Fibroblast of lung (primary cell): ENCODE data around the gene PTPRS. TPM values are rescaled to one million over a fixed set of nuclear protein-coding genes. Genes with fewer than 3 reads are reported as not detected.

Experiments used
- DNase-seq, 2 donors: peaks; one replicate each; pipeline versions ENCODE4 v3.0.0 to v3.0.0-alpha.2; 2010; ENCODE audit warnings: low read depth in 2 of 2
- H2AFZ ChIP-seq: 2 replicates; pipeline ENCODE4 v1.5.1; 2012; ENCODE audit warnings: low read length, control low read depth, inconsistent platforms
- H3K27ac ChIP-seq: 2 replicates; pipeline ENCODE4 v1.5.1; 2011; ENCODE audit warnings: low read length, control low read depth; ENCODE audit not compliant: insufficient read depth
- H3K27me3 ChIP-seq: 2 replicates; pipeline ENCODE4 v1.5.1; 2011; ENCODE audit warnings: mild to moderate bottlenecking, low read length; ENCODE audit not compliant: control insufficient read depth, insufficient read depth
- H3K36me3 ChIP-seq: 2 replicates; pipeline ENCODE4 v1.5.1; 2011; ENCODE audit warnings: low read length; ENCODE audit not compliant: control insufficient read depth, insufficient read depth
- H3K4me1 ChIP-seq: 2 replicates; pipeline ENCODE4 v1.5.1; 2011; ENCODE audit warnings: low read length; ENCODE audit not compliant: control insufficient read depth, insufficient read depth; ENCODE audit errors: extremely low read depth
- H3K4me2 ChIP-seq: 2 replicates; pipeline ENCODE4 v1.5.1; 2011; ENCODE audit warnings: low read length, control low read depth; ENCODE audit not compliant: insufficient read depth; ENCODE audit errors: extremely low read depth
- H3K4me3 ChIP-seq, 4 experiments: fragments of 200-600 bp in 1 of 4; sonication (generic) in 1 of 4; replicated peaks in 1 of 4; 2 replicates each; pipeline ENCODE4 v1.5.1; 2011 to 2016; ENCODE audit warnings: low read length in 4 of 4, low read depth in 3 of 4, mild to moderate bottlenecking in 3 of 4, control low read depth in 2 of 4, inconsistent platforms in 1 of 4, mixed read lengths in 1 of 4; ENCODE audit not compliant: insufficient read depth in 1 of 4; ENCODE audit errors: control extremely low read depth in 1 of 4
- H3K79me2 ChIP-seq: 2 replicates; pipeline ENCODE4 v1.5.1; 2012; ENCODE audit warnings: mild to moderate bottlenecking, low read length, inconsistent platforms; ENCODE audit not compliant: control insufficient read depth, insufficient read depth
- H3K9ac ChIP-seq: 2 replicates; pipeline ENCODE4 v1.5.1; 2011; ENCODE audit warnings: mild to moderate bottlenecking, low read length, control low read depth; ENCODE audit not compliant: insufficient read depth
- H3K9me3 ChIP-seq: 2 replicates; pipeline ENCODE4 v1.5.1; 2012; ENCODE audit warnings: low read depth, low read length; ENCODE audit not compliant: control insufficient read depth, insufficient read depth
- H4K20me1 ChIP-seq: 2 replicates; pipeline ENCODE4 v1.5.1; 2011; ENCODE audit warnings: low read length; ENCODE audit not compliant: control insufficient read depth, insufficient read depth; ENCODE audit errors: extremely low read depth
- EZH2 ChIP-seq: IDR thresholded peaks from 2 replicates; pipeline ENCODE4 v1.5.1; 2012; ENCODE audit warnings: low read length, control low read depth, mild to moderate bottlenecking; ENCODE audit errors: missing control alignments
- polyA plus RNA-seq, 2 donors: library from polyadenylated mRNA; depleted of rRNA in 1 of 2; stranded (reverse) in 1 of 2; unstranded in 1 of 2; fragments of >200 nt; gene quantifications; 2 replicates each; pipeline ENCODE4 v1.2.1, GENCODE V29; 2011 to 2012; ENCODE audit warnings: missing spikeins in 1 of 2
- total RNA-seq: library from RNA; depleted of rRNA; stranded (reverse); fragments of >200 nt; gene quantifications from 2 replicates; pipeline ENCODE4 v1.2.1, GENCODE V29; 2014
- TF ChIP-seq, protein P1 (sequence below), 2 donors: IDR thresholded peaks in 1 of 2; conservative IDR thresholded peaks in 1 of 2; 1 replicate in 1 of 2; 2 replicates in 1 of 2; pipeline ENCODE4 v1.5.1; 2011 to 2012; ENCODE audit warnings: low read length in 2 of 2, control low read depth in 1 of 2, inconsistent platforms in 1 of 2, low read depth in 1 of 2, mild to moderate bottlenecking in 1 of 2

Gene PTPRS
- total and polyA plus RNA-seq, 2 donors (not counting 1 experiment from before 2014, with no cell fraction given), result 27.9 to 136 TPM

DNA sequence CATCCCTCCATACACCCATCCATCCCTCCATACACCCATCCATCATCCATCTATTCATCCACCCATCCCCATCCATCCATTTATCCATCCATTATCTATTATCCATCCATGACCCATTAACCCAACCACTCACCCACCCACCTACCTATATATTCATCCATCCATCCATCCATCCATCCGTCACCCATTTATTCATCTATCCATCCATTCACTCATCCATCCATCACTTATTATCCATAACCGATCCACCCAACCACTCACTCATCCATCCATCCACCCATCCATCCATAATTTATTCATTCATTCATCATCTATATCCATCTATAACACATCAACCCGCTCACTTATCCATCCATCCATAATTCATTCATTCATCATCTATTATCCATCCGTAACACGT is 28.7 kb upstream of the PTPRS start:
- Histone ChIP-seq H3K36me3 (no peaks in the 10 kb centered on the region), H4K20me1 (no peaks in the 10 kb centered on the region), H3K9me3 (no peaks in the 10 kb centered on the region), H3K4me2 (no peak overlapping the region), H3K79me2 (no peaks in the 10 kb centered on the region), H3K4me1 (no peaks in the 10 kb centered on the region), H3K27ac (no peak overlapping the region), H3K4me3 (no peak overlapping the region), H2AFZ (no peak overlapping the region), H3K27me3 (no peaks in the 10 kb centered on the region), H3K9ac (no peak overlapping the region)
- TF ChIP-seq, protein P1, sequence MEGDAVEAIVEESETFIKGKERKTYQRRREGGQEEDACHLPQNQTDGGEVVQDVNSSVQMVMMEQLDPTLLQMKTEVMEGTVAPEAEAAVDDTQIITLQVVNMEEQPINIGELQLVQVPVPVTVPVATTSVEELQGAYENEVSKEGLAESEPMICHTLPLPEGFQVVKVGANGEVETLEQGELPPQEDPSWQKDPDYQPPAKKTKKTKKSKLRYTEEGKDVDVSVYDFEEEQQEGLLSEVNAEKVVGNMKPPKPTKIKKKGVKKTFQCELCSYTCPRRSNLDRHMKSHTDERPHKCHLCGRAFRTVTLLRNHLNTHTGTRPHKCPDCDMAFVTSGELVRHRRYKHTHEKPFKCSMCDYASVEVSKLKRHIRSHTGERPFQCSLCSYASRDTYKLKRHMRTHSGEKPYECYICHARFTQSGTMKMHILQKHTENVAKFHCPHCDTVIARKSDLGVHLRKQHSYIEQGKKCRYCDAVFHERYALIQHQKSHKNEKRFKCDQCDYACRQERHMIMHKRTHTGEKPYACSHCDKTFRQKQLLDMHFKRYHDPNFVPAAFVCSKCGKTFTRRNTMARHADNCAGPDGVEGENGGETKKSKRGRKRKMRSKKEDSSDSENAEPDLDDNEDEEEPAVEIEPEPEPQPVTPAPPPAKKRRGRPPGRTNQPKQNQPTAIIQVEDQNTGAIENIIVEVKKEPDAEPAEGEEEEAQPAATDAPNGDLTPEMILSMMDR (conservative IDR thresholded peaks at IDR 0.05 in 1 of 2, IDR thresholded peaks at IDR 0.05 in 1 of 2; ENCODE audit: low read depth in 1 of 2, low read length in 2 of 2), result no peak
- TF ChIP-seq EZH2, result no peak
- DNase-seq, result no peak

DNA sequence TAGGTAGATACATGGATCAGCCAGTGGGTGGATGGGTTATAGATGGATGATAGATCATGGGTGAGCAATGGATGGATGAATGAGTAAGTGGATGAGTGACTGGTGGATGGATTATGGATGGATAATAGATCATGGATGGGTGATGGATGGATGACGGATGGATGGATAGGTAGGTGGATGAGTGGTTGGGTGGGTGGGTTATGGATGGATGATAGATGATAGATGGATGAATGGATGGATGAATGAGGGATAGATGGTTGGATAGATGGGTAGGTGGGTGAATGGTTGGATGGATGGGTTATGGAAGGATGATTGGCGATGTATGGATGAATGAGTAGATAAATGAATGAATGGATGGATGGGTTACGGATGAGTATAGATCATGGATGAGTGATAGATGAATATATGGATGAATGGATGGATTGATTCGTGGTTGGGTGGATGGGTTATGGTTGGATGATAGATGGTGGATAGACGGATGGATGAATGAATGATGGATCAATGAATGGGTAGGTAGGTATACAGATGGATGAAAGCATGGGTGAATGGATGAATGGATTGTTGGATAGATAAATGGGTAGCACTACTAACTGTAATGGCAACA is 27.0 kb upstream of the PTPRS start:
- H3K4me2 ChIP-seq, result no peak overlapping the region
- no peaks in the 10 kb centered on the region for H3K79me2 ChIP-seq
- H4K20me1 ChIP-seq, result no peaks in the 10 kb centered on the region
- H3K4me1 ChIP-seq, result no peaks in the 10 kb centered on the region
- no peaks in the 10 kb centered on the region for H3K36me3 ChIP-seq
- no peak overlapping the region for H2AFZ ChIP-seq
- H3K9ac ChIP-seq, result no peak overlapping the region
- no peak overlapping the region for H3K27ac ChIP-seq
- H3K4me3 ChIP-seq, result no peak overlapping the region
- no peak for DNase-seq
- H3K9me3 ChIP-seq, result no peaks in the 10 kb centered on the region
- H3K27me3 ChIP-seq, result peaks cover 5% of the 10 kb centered on the region
- TF ChIP-seq EZH2, result no peak
- TF ChIP-seq, protein P1 (conservative IDR thresholded peaks at IDR 0.05 in 1 of 2, IDR thresholded peaks at IDR 0.05 in 1 of 2; ENCODE audit: low read depth in 1 of 2, low read length in 2 of 2), result no peak

DNA sequence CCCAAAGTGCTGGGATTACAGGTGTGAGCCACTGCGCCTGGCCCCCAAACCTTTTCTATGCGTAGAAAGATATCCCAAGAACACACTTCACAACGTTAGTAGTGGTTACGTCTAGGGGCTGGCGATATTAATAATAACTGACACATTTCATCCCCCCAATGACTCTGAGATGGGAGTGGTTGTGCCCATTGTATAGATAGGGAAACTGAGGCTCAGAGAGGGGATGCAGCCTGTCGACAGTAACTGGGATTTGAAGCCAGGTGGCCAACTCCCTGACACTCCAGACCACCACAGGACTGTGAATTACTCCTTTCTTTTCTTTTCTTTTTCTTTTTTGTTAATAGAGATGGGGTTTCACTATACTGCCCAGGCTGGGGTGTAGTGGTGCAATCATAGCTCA is 25.3 kb upstream of the PTPRS start:
- H3K9me3 ChIP-seq, result no peaks in the 10 kb centered on the region
- no peak overlapping the region for H2AFZ ChIP-seq
- H3K4me1 ChIP-seq, result no peaks in the 10 kb centered on the region
- no peak overlapping the region for H3K4me3 ChIP-seq
- no peak overlapping the region for H3K9ac ChIP-seq
- TF ChIP-seq EZH2, result no peak
- TF ChIP-seq, protein P1 (conservative IDR thresholded peaks at IDR 0.05 in 1 of 2, IDR thresholded peaks at IDR 0.05 in 1 of 2; ENCODE audit: low read depth in 1 of 2, low read length in 2 of 2), result no peak
- H3K36me3 ChIP-seq, result no peaks in the 10 kb centered on the region
- no peak for DNase-seq
- H3K79me2 ChIP-seq, result no peaks in the 10 kb centered on the region
- peaks cover 5% of the 10 kb centered on the region for H3K27me3 ChIP-seq
- H3K4me2 ChIP-seq, result no peak overlapping the region
- no peak overlapping the region for H3K27ac ChIP-seq
- H4K20me1 ChIP-seq, result no peaks in the 10 kb centered on the region
